Anterior cingulate cortex (tissue), 58 donors: ENCODE results near the gene CCDC127.

Source experiments
- DNase-seq, 58 donors: peaks; one replicate each; lab custom pipeline; 2025; lab: John Stamatoyannopoulos, UW

The CCDC127 gene

GRCh38 chr5:204966-205670 lies 12.8 kb downstream of the CCDC127 start:
- no peak for DNase-seq

DNA sequence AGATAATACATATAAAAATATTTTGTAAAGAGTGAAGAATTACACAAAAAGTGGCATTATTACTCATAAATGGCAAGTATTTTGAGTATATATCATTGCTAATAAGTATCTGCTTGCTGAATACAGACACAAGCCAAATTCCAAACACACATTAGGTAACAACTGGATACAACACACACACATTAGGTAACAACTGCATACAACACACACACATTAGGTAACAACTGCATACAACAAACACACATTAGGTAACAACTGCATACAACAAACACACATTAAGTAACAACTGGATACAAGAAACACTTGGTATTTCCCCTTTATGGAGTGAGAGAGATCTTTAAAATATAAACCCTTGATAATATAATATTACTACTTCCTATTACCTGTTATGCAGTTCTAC lies 13.5 kb downstream of the CCDC127 start:
- DNase-seq, result no peak

GRCh38 chr5:204001-204400 lies 14.0 kb downstream of the CCDC127 start:
- DNase-seq, result no peak

DNA sequence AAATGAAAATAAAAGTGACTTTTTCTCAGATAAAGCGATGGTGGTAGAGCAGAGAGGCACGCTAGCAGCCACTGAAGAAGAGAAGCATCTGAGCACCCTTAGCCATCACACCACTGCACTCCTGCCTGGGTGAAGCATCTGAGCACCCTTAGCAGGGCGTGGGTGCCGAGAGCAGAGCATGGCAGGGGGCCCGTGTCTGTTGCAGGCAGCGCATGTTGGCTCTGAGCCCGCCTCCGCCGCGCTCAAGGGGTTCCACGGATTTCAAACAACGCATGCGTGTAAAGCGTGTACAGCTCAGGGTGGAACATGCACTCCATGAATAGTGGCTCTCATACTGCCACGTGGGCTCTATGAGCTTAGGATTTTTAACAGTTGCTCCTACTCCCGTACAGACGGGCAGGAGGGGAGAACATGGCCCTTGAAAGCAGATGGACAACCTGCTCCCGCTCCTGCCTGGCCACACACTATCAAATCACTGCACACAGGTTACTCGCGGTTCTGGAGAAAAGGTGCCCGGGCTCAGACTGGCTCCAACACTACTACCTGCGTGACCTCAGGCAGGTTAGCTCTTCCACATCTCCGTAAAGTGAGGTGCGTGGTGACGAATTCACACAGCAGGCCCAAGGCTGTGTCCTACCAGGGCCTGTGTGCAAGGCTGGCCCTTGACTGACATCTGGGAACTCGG lies 14.6 kb downstream of the CCDC127 start:
- DNase-seq, result no peak

GRCh38 chr5:201672-202071 lies 16.3 kb downstream of the CCDC127 start:
- no peak for DNase-seq

DNA sequence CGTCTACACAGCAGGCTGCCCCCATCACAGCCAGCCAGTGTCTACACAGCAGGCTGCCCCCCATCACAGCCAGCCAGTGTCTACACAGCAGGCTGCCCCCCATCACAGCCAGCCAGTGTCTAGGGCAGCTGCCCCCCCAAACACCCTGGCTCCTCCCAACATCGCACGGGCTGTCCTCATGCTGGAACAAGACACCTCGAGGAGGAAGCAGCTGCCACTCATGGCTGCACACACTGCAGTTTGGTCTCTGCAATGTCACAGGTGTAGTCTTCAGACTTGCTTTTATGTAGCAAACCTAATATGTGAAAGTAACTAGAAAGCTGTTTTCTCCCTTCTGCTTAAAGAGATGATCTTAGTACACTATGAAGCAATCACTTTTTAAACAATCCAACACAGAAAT lies 17.0 kb downstream of the CCDC127 start:
- DNase-seq, result no peak

GRCh38 chr5:199950-200645 lies 17.9 kb downstream of the CCDC127 start:
- no peak for DNase-seq

DNA sequence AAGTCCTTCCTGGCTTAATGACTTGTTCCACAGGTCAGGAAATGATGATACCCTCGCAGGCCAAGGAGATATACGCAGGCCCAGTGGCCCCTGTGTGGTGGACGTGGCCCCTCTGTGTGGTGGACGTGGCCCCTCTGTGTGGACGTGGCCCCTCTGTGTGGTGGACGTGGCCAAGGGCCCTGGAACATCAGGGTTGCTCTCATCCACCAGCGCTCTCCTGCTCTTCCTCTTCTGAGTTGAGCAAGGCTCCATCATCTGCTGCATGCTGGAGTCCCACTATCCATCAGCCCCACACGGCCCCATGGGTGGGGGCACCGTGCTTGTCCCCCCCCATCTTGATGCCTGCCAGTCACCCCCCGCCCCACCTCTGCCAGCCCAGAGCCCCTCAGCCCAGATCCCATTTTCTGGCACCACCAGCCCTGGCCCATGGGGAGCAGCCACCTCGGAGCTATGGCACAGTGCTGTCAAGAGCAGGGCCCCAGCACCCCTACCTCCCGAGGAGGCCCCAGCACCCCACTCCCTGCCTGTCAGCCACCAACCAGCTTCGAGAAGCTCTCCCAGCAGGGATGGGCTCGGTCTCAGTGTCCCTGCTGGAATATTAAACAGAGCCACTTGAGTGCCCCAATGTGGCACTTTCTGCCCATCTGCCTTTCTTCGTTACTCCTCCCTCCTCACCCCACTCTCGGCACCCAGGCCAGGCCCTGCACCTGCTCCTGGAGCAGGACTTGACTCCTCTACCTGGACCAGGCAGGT lies 18.6 kb downstream of the CCDC127 start:
- no peak for DNase-seq

DNA sequence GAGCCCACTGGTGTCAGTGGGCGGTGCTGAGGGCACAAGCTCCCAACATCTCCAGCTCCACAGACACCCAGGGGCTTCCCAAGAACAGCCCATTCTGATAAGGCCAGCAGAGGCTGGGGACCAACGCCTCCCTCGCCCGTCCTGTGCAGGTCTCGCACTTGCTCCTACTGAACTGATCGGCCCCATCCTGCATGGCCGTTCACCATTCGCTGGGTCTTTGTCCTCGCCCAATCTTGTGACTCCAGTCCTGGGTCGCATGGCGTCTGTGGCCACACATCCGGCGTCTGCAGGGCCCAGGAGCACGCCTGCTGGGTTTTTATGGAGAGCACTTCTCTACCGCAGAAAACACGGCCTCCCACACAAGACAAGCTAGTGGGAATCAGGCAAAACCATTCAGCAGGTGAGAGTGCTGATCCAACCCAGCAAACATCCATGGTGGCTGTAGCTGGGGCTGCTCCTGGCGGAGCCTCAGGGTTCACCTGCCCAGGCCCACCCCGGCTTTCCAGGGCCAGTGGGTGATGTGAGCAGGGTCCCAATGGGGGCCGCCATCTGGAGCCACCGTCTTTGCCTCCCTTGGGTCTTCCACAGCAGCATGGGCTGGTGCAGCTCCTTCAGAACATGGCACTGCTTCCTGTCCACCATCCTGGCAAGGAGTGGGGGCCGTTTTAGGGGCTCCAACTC lies 19.3 kb downstream of the CCDC127 start:
- DNase-seq, result no peak

DNA sequence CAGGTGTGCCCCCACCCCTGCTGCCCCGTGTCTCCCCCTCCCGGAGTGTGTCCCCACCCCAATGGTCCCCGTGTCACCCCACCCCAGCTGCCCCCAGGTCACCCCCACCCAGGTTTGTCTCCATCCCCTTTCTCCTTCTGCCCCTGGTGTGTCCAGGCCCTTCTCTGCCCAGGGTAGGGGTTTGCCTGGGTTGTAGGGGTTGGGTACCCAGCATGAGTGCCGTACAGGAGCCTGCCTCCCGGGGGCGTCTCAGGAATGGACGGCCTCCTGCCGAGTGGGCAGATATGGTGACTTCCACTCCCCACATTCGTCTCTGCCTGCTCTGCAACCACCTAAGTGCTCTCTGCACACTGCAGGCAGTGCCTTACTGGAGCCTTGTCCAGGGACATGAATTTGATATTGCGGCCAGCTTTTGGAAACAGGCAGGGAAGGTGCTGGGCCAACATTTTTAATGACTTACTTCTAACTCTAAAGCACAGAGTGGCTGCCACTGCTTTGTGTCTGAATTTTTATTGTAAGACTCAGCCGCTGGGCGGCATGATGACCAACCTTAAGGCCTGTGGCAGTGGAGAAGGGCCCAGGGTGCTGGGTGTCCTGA lies 20.0 kb downstream of the CCDC127 start:
- no peak for DNase-seq

- DNase-seq, result peak in 7 of 58 donors; percentile 7 to 33 (median 17)
These were observed 20.9 kb downstream of the CCDC127 start for GRCh38 chr5:197031-197430.

- DNase-seq, result no peak
These were observed 21.6 kb downstream of the CCDC127 start for GRCh38 chr5:196350-196749.

GRCh38 chr5:195401-196160 lies 22.4 kb downstream of the CCDC127 start:
- no peak for DNase-seq

- DNase-seq, result no peak
These were observed 23.2 kb downstream of the CCDC127 start for GRCh38 chr5:194603-195209.

- DNase-seq, result no peak
These were observed 23.9 kb downstream of the CCDC127 start for GRCh38 chr5:194102-194501.

DNA sequence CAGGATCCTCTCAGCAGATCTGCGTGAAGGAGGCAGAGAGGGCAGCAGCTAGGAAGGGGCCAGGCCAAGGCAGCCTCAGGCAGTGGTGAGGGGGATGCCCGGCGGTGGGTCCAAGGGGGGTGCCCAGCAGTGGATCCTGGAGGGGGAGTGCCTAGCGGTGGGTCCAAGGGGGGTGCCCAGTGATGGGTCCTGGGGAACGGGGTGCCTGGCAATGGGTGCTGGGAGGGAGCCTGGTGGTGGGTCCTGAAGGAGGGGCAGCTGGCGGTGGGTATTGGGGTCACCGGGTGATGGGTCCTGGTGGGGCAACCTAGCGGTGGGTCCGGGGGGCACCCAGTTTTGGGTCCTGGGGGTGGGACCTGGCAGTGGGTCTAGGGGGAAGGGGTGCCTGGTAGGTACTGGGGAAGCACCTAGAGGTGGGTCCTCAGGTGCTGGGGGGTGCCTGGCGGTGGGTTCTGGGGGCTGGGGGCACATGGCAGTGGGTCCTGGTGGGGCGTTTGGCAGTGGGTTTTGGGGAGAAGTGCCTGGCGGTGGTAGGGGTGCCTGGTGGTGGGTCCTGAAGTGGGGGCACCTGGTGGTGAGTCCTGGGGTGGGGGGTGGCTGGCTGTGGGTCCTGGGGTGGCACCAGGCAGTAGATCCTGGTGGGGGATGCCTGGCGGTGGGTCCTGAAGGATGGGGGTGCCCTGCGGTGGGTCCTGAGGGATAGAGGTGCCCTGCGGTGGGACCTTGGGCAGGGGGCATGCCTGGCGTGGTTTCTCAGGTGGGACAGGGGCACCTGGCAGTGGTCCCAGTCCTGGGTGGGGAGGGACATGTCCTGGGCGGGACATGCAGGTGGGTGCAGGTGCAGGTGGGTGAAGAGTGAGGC lies 24.8 kb downstream of the CCDC127 start:
- no peak for DNase-seq

- no peak for DNase-seq
These were observed 25.3 kb downstream of the CCDC127 start for GRCh38 chr5:192691-192969.
